K562 (cell line): Measurements from ENCODE around the gene EDEM1. TPM values are rescaled to one million over a fixed set of nuclear protein-coding genes. Genes with fewer than 3 reads are reported as not detected.
A peak's percentile ranks its signal among the peaks of the same experiment; 100 is the strongest.

Experiments used
- ADNP ChIP-seq: fragments of 200-800 bp; sonication (Bioruptor generic); IDR thresholded peaks from 2 replicates; pipeline ENCODE4 v1.6.1; 2016; ENCODE audit warnings: missing genetic modification characterization, missing compliant biosample characterization
- ARID2 ChIP-seq: fragments of 450-650 bp; IDR thresholded peaks from 2 replicates; pipeline ENCODE4 v1.6.1; 2017; ENCODE audit warnings: antibody characterized with exemption, mild to moderate bottlenecking
- BDP1 ChIP-seq: IDR thresholded peaks from 3 replicates; pipeline ENCODE4 v1.6.1; 2011; ENCODE audit not compliant: insufficient read length, insufficient read depth
- DLX4 ChIP-seq: fragments of 250-450 bp; sonication (Bioruptor Pico); IDR thresholded peaks from 2 replicates; pipeline ENCODE4 v1.6.1; 2021; ENCODE audit warnings: mild to moderate bottlenecking
- ETV5 ChIP-seq: sonication (generic); formaldehyde crosslinking; IDR thresholded peaks from 2 replicates; pipeline ENCODE4 v1.4.0; 2020; ENCODE audit warnings: low read depth, mild to moderate bottlenecking, missing genetic modification reagents
- FOXK1 ChIP-seq: sonication (generic); formaldehyde crosslinking; IDR thresholded peaks from 2 replicates; pipeline ENCODE4 v1.8.0; 2022; ENCODE audit warnings: missing genetic modification reagents, mild to moderate bottlenecking, borderline replicate concordance
- HIVEP1 ChIP-seq: fragments of 250-450 bp; sonication (Bioruptor Pico); IDR thresholded peaks from 2 replicates; pipeline ENCODE4 v1.4.0; 2020; ENCODE audit warnings: mild to moderate bottlenecking
- KDM4B ChIP-seq, 2 experiments: fragments of 450-650 bp in 1 of 2; sonication (generic) in 1 of 2; IDR thresholded peaks; 2 replicates each; pipeline ENCODE4 v1.6.1; 2016 to 2017; ENCODE audit warnings: borderline replicate concordance in 2 of 2, antibody characterized with exemption in 1 of 2, low read depth in 1 of 2, mild to moderate bottlenecking in 1 of 2
- NCOA1 ChIP-seq: fragments of 450-650 bp; IDR thresholded peaks from 2 replicates; pipeline ENCODE4 v1.6.1; 2016; ENCODE audit warnings: low read depth
- NFIX ChIP-seq: fragments of 250-450 bp; sonication (Bioruptor Pico); IDR thresholded peaks from 2 replicates; pipeline ENCODE4 v1.4.0; 2020; ENCODE audit warnings: low read depth, mild to moderate bottlenecking, moderate library complexity
- RBM39 ChIP-seq: fragments of 200-400 bp; formaldehyde crosslinking; optimal IDR thresholded peaks from 2 replicates; pipeline ENCODE3; 2018; ENCODE audit warnings: low read depth, low read length
- SP2 ChIP-seq: IDR thresholded peaks from 2 replicates; pipeline ENCODE4 v1.6.1; 2011; ENCODE audit warnings: mild to moderate bottlenecking, low read depth, low read length, moderate library complexity; ENCODE audit not compliant: poor library complexity, severe bottlenecking; ENCODE audit errors: extremely low read depth
- SRSF9 ChIP-seq: fragments of 200-400 bp; formaldehyde crosslinking; IDR thresholded peaks from 2 replicates; pipeline ENCODE4 v1.6.1; 2017; ENCODE audit warnings: low read depth, low read length, borderline replicate concordance
- TRIM24 ChIP-seq, 2 experiments: fragments of 450-650 bp; IDR thresholded peaks; 2 replicates each; pipeline ENCODE4 v1.6.1; 2016
- ZNF184 ChIP-seq: sonication (generic); formaldehyde crosslinking; IDR thresholded peaks from 2 replicates; pipeline ENCODE4 v1.5.0; 2020; ENCODE audit warnings: missing genetic modification reagents
- ZNF224 ChIP-seq: sonication (generic); formaldehyde crosslinking; IDR thresholded peaks from 2 replicates; pipeline ENCODE4 v1.8.0; 2022; ENCODE audit warnings: mild to moderate bottlenecking, missing genetic modification reagents
- ZNF253 ChIP-seq: fragments of 250-450 bp; sonication (Bioruptor Pico); conservative IDR thresholded peaks from 2 replicates; pipeline ENCODE4 v1.6.1; 2021; ENCODE audit warnings: mild to moderate bottlenecking
- ZNF3 ChIP-seq: fragments of 250-450 bp; sonication (Bioruptor Pico); IDR thresholded peaks from 2 replicates; pipeline ENCODE4 v1.5.0; 2021; ENCODE audit warnings: mild to moderate bottlenecking, moderate library complexity
- ZNF592 ChIP-seq: fragments of 450-650 bp; IDR thresholded peaks from 2 replicates; pipeline ENCODE4 v1.6.1; 2017; ENCODE audit warnings: antibody characterized with exemption, mild to moderate bottlenecking
- polyA plus RNA-seq, 8 experiments: library from polyadenylated mRNA; depleted of rRNA in 4 of 8; stranded (reverse) in 5 of 8; unstranded in 3 of 8; fragments of >200 nt; fragmentation: Nextera tagmentation in 2 of 8; fragmentation: Illumina TruSeq in 1 of 8; extraction: Ambion mirVana in 2 of 8; extraction: Trizol in 1 of 8; gene quantifications; 2 replicates each; pipeline versions ENCODE4 v1.2.1 to v1.2.3, GENCODE V29; 2011 to 2014; ENCODE audit warnings: inconsistent platforms in 1 of 8, missing spikeins in 1 of 8
- total RNA-seq, 7 experiments: library from RNA; depleted of rRNA in 6 of 7; stranded (reverse); fragments of >200 nt in 6 of 7; fragmentation: Illumina TruSeq in 2 of 7; extraction: Trizol in 2 of 7; gene quantifications; 2 replicates each; pipeline versions ENCODE4 v1.2.1 to v1.2.3, GENCODE V29; 2011 to 2021; ENCODE audit warnings: low replicate concordance in 1 of 7
- TF ChIP-seq, protein P1 (sequence below): fragments of 150-350 bp; IDR thresholded peaks from 2 replicates; pipeline ENCODE4 v1.6.1; 2014; ENCODE audit warnings: low read depth, mild to moderate bottlenecking, low read length, borderline replicate concordance

Gene EDEM1
- total and polyA plus RNA-seq, 9 of the 15 experiments (the other 6 are each of a cell fraction or from before 2014, with no cell fraction given), result 6.2 to 36.7 (median 14.3) TPM

DNA sequence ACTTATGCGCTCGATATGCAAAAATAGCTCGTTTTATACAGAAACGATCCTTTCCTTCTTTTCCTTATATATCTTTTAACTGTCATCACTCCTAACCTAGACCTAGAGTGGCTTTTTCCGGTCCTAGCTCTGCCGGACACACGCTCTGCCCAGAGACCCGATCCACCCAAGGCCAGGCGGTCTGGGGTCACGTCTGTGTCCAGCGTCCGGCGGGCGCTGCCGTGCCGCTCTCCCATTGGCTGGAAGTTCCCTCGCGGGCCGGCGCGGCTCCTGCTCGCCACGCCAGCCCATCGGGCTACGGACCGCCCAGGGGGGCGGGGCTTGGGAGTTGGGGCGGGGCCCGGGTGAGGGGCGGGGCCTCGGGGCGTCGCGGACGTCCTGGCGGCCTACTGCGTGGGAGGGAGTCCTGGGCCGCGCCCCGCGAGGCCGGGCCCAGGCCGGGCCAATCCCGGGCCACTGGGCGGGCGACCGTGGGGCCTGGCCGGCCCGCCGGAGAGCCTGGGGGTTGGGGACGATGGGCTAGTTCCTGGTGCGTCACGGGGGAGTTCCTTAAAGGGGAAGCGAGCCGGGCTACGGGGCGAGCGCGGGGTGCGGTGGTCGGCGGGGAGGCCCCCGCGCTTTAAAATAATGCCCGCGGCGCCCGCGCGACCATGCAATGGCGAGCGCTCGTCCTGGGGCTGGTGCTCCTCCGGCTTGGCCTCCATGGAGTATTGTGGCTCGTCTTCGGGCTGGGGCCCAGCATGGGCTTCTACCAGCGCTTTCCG lies at the start of gene EDEM1 (continued):
- TF ChIP-seq ADNP (tag) (no peak), BDP1 (no peak), DLX4 (CRISPR knock-in tag) (no peak), KDM4B (IDR thresholded peaks at IDR 0.05; ENCODE audit: borderline replicate concordance in 2 of 2, low read depth in 1 of 2) (no peak), SP2 (no peak), SRSF9 (no peak), FOXK1 (CRISPR knock-in tag) (no peak), ZNF592 (peak; percentile 68), NCOA1 (peak; percentile 44; the same call in 1 of the 2 replicates), ETV5 (no peak), HIVEP1 (CRISPR knock-in tag) (0 out of 2 replicates have a peak, but pooled peaks have one; percentile 73), ZNF224 (CRISPR knock-in tag) (no peak), RBM39 (no peak), ZNF253 (CRISPR knock-in tag) (no peak), TRIM24 (IDR thresholded peaks at IDR 0.05) (no peak), ARID2 (no peak), NFIX (CRISPR knock-in tag) (no peak), ZNF184 (CRISPR knock-in tag) (no peak), ZNF3 (CRISPR knock-in tag) (no peak)
- TF ChIP-seq, protein P1, sequence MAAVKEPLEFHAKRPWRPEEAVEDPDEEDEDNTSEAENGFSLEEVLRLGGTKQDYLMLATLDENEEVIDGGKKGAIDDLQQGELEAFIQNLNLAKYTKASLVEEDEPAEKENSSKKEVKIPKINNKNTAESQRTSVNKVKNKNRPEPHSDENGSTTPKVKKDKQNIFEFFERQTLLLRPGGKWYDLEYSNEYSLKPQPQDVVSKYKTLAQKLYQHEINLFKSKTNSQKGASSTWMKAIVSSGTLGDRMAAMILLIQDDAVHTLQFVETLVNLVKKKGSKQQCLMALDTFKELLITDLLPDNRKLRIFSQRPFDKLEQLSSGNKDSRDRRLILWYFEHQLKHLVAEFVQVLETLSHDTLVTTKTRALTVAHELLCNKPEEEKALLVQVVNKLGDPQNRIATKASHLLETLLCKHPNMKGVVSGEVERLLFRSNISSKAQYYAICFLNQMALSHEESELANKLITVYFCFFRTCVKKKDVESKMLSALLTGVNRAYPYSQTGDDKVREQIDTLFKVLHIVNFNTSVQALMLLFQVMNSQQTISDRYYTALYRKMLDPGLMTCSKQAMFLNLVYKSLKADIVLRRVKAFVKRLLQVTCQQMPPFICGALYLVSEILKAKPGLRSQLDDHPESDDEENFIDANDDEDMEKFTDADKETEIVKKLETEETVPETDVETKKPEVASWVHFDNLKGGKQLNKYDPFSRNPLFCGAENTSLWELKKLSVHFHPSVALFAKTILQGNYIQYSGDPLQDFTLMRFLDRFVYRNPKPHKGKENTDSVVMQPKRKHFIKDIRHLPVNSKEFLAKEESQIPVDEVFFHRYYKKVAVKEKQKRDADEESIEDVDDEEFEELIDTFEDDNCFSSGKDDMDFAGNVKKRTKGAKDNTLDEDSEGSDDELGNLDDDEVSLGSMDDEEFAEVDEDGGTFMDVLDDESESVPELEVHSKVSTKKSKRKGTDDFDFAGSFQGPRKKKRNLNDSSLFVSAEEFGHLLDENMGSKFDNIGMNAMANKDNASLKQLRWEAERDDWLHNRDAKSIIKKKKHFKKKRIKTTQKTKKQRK, result no peak
